Mesothelial cell of epicardium (in vitro differentiated cells): ENCODE results near the gene FRMD4A. TPM values are rescaled to one million over a fixed set of nuclear protein-coding genes. Genes with fewer than 3 reads are reported as not detected.

Source experiments
- DNase-seq, 2 experiments: peaks; one replicate each; pipeline ENCODE4 v3.0.0; 2021; ENCODE audit warnings: low spot score in 2 of 2; ENCODE audit not compliant: unreplicated experiment in 2 of 2
- H3K27ac Mint-ChIP-seq: 2 replicates; pipeline ENCODE4 v1.8.0; 2021; ENCODE audit warnings: mixed read lengths
- H3K27me3 Mint-ChIP-seq: 2 replicates; pipeline ENCODE4 v1.8.0; 2021; ENCODE audit warnings: low read depth, mixed read lengths
- H3K36me3 Mint-ChIP-seq: 2 replicates; pipeline ENCODE4 v1.8.0; 2021; ENCODE audit warnings: mixed read lengths
- H3K4me1 Mint-ChIP-seq: 2 replicates; pipeline ENCODE4 v1.8.0; 2021; ENCODE audit warnings: mixed read lengths
- H3K4me3 Mint-ChIP-seq: 2 replicates; pipeline ENCODE4 v1.8.0; 2021; ENCODE audit warnings: mild to moderate bottlenecking, moderate library complexity, mixed read lengths
- H3K9me3 Mint-ChIP-seq: 2 replicates; pipeline ENCODE4 v1.8.0; 2021; ENCODE audit warnings: mixed read lengths
- total RNA-seq: library from RNA; stranded (reverse); gene quantifications from 3 replicates; pipeline ENCODE4 v1.2.1, GENCODE V29; 2021
- TF ChIP-seq, protein P1 (sequence below): fragments of 200-600 bp; sonication (generic); IDR thresholded peaks from one replicate; pipeline ENCODE4 v1.5.0; 2021; ENCODE audit warnings: antibody characterized with exemption; ENCODE audit not compliant: unreplicated experiment

Gene FRMD4A
- total RNA-seq, 1 donor from 2014 or later = 45.0 TPM

GRCh38 chr10:13890233-13891127 lies 440.2 kb downstream of the FRMD4A start:
- peaks cover 3% of the 10 kb centered on the region for H3K36me3 Mint-ChIP-seq
- peaks cover 23% of the 10 kb centered on the region for H3K4me1 Mint-ChIP-seq
- no peak overlapping the region for H3K27ac Mint-ChIP-seq
- DNase-seq = no peak
- peaks cover 3% of the 10 kb centered on the region for H3K9me3 Mint-ChIP-seq
- TF ChIP-seq, protein P1, sequence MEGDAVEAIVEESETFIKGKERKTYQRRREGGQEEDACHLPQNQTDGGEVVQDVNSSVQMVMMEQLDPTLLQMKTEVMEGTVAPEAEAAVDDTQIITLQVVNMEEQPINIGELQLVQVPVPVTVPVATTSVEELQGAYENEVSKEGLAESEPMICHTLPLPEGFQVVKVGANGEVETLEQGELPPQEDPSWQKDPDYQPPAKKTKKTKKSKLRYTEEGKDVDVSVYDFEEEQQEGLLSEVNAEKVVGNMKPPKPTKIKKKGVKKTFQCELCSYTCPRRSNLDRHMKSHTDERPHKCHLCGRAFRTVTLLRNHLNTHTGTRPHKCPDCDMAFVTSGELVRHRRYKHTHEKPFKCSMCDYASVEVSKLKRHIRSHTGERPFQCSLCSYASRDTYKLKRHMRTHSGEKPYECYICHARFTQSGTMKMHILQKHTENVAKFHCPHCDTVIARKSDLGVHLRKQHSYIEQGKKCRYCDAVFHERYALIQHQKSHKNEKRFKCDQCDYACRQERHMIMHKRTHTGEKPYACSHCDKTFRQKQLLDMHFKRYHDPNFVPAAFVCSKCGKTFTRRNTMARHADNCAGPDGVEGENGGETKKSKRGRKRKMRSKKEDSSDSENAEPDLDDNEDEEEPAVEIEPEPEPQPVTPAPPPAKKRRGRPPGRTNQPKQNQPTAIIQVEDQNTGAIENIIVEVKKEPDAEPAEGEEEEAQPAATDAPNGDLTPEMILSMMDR = no peak
- peak overlapping the region; percentile 75 for H3K4me3 Mint-ChIP-seq
- peaks cover 84% of the 10 kb centered on the region for H3K27me3 Mint-ChIP-seq

GRCh38 chr10:13887761-13888160 lies 443.0 kb downstream of the FRMD4A start:
- H3K36me3 Mint-ChIP-seq = no peaks in the 10 kb centered on the region
- TF ChIP-seq, protein P1 = no peak
- H3K27ac Mint-ChIP-seq = no peak overlapping the region
- H3K4me3 Mint-ChIP-seq = no peak overlapping the region
- peaks cover 14% of the 10 kb centered on the region for H3K4me1 Mint-ChIP-seq
- no peak for DNase-seq
- H3K27me3 Mint-ChIP-seq = peaks cover 64% of the 10 kb centered on the region
- H3K9me3 Mint-ChIP-seq = no peaks in the 10 kb centered on the region

GRCh38 chr10:13885238-13885990 lies 445.3 kb downstream of the FRMD4A start:
- Mint-ChIP-seq H3K4me3 (no peak overlapping the region), H3K36me3 (no peaks in the 10 kb centered on the region), H3K27me3 (peaks cover 46% of the 10 kb centered on the region), H3K4me1 (peaks cover 8% of the 10 kb centered on the region), H3K9me3 (no peaks in the 10 kb centered on the region), H3K27ac (no peak overlapping the region)
- DNase-seq = no peak
- TF ChIP-seq, protein P1 = no peak

DNA sequence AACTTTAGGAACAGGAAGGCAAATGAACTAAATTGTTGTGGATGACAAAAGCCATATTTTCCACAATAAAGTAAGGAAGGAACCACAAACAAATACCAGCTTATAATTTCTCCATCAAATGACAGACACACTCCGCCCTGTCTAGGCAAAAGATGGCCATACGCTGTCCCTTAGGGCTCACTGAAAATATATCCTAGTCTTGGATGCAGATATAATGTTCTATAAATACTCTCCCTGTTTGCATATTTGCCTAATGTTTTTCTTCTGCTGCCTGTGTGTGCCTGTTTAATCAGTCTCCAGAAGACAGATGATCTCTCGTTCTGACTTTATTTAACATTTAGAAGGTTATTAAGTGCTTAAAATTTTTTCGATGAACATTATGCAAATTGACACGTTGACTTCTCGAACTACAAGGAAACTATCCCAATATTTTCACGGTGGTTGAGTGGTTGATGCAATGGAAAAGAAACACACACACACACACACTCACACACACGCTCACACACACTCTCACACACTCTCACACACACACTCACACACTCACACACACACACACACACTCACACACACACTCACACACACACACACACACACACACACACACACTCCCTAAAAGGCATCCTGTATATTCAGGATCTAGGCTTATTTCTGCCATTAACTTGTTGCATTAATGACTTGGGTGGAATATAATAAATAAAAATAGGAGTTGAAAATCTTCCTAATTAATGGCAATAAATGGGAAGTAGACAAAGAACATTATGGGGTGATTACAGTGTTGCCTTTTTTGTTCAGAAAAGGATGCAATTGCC lies 446.9 kb downstream of the FRMD4A start:
- no peaks in the 10 kb centered on the region for H3K36me3 Mint-ChIP-seq
- H3K4me1 Mint-ChIP-seq = no peaks in the 10 kb centered on the region
- no peak overlapping the region for H3K4me3 Mint-ChIP-seq
- no peak for DNase-seq
- TF ChIP-seq, protein P1 = no peak
- H3K27ac Mint-ChIP-seq = no peak overlapping the region
- H3K27me3 Mint-ChIP-seq = peaks cover 30% of the 10 kb centered on the region
- H3K9me3 Mint-ChIP-seq = no peaks in the 10 kb centered on the region

DNA sequence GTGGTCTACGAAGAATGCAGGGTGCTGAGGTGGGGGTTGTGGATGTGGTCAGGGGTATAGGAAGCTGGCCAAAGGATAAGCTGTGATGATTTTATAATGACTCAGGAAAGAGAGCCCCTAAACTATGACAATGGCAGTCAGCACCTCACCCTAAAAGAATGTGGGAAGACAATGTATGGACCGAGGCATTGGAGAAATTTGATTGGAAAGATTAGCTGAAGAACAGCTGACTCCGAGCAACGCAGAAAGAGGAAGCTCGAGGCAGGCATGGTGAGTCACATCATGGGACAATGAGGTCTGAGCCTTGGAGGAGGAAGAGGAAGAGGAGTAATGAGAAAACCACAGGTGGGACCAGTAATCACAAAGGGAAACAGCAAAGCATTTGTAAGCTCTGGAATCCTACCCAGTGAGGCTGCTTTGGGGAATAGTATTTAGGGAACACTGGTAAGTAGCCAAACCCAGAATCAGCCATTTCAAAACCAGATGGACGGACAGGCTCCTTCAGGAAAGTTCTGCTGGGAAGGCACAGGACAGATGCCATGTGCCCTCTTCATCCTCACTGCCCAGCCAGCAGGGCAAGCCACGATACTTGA lies 448.5 kb downstream of the FRMD4A start:
- DNase-seq = no peak
- Mint-ChIP-seq H3K27me3 (peaks cover 15% of the 10 kb centered on the region), H3K27ac (no peak overlapping the region), H3K36me3 (no peaks in the 10 kb centered on the region), H3K4me3 (no peak overlapping the region), H3K4me1 (no peaks in the 10 kb centered on the region), H3K9me3 (no peaks in the 10 kb centered on the region)
- TF ChIP-seq, protein P1 = no peak
